Small intestine (tissue), 7 donors: ENCODE results near the gene C3orf52. TPM values are rescaled to one million over a fixed set of nuclear protein-coding genes. Genes with fewer than 3 reads are reported as not detected.

Experiments used
- DNase-seq, 2 donors: peaks; one replicate each; pipeline versions ENCODE4 v3.0.0 to v3.0.0-alpha.2; 2013
- FAIRE-seq: peaks from 2 replicates; lab custom pipeline; 2012; peaks lifted over from hg19 to GRCh38; lab: Jason Lieb, UNC
- H3K27ac ChIP-seq, 3 donors: one replicate each; pipeline ENCODE4 v1.5.1; 2013; ENCODE audit warnings: low read length in 2 of 3, mild to moderate bottlenecking in 2 of 3, control low read depth in 1 of 3, inconsistent platforms in 1 of 3, low read depth in 1 of 3, moderate library complexity in 1 of 3
- H3K27me3 ChIP-seq, 3 donors: one replicate each; pipeline ENCODE4 v1.6.1; 2013; ENCODE audit warnings: low read length in 3 of 3, inconsistent platforms in 1 of 3; ENCODE audit not compliant: control insufficient read depth in 3 of 3, insufficient read depth in 3 of 3
- H3K36me3 ChIP-seq, 3 donors: one replicate each; pipeline ENCODE4 v1.6.1; 2013; ENCODE audit warnings: low read length in 3 of 3, inconsistent platforms in 1 of 3, low read depth in 1 of 3, mild to moderate bottlenecking in 1 of 3, moderate library complexity in 1 of 3; ENCODE audit not compliant: control insufficient read depth in 3 of 3, insufficient read depth in 2 of 3
- H3K4me1 ChIP-seq, 3 donors: one replicate each; pipeline ENCODE4 v1.6.1; 2013; ENCODE audit warnings: low read length in 2 of 3, inconsistent platforms in 1 of 3, low read depth in 1 of 3, mild to moderate bottlenecking in 1 of 3, moderate library complexity in 1 of 3; ENCODE audit not compliant: control insufficient read depth in 3 of 3, insufficient read depth in 2 of 3
- H3K4me3 ChIP-seq, 3 donors: one replicate each; pipeline ENCODE4 v1.5.1; 2013; ENCODE audit warnings: low read length in 3 of 3, control low read depth in 1 of 3, inconsistent platforms in 1 of 3, low read depth in 1 of 3, mild to moderate bottlenecking in 1 of 3, moderate library complexity in 1 of 3
- H3K9me3 ChIP-seq, 2 donors: one replicate each; pipeline ENCODE4 v1.6.1; 2013; ENCODE audit warnings: low read depth in 1 of 2, low read length in 1 of 2; ENCODE audit not compliant: control insufficient read depth in 2 of 2, insufficient read depth in 1 of 2
- WGBS, 3 donors: extraction: QIAGEN DNeasy Blood & Tissue Kit; methylation state at CpG; one replicate each; pipeline ENCODE4 v1.1.7; 2013; 5-methylcytosine and 5-hydroxymethylcytosine counted together
- polyA plus RNA-seq, 4 donors: library from polyadenylated mRNA; stranded (reverse) in 3 of 4; unstranded in 1 of 4; fragments of 200-250 nt in 3 of 4; fragments of 120-200 nt in 1 of 4; gene quantifications; one replicate each; pipeline versions ENCODE4 v1.2.1 to v1.2.3, GENCODE V29; 2013
- donor health status: healthy with polysubstance abuse.
- donor health status: control.
- donor health status: control.
- donor health status: Bipolar disorder and iron deficiency.
- donor health status: healthy.

Gene C3orf52
- polyA plus RNA-seq, 4 donors: 3.8 to 20.1 (median 5.2) TPM

DNA sequence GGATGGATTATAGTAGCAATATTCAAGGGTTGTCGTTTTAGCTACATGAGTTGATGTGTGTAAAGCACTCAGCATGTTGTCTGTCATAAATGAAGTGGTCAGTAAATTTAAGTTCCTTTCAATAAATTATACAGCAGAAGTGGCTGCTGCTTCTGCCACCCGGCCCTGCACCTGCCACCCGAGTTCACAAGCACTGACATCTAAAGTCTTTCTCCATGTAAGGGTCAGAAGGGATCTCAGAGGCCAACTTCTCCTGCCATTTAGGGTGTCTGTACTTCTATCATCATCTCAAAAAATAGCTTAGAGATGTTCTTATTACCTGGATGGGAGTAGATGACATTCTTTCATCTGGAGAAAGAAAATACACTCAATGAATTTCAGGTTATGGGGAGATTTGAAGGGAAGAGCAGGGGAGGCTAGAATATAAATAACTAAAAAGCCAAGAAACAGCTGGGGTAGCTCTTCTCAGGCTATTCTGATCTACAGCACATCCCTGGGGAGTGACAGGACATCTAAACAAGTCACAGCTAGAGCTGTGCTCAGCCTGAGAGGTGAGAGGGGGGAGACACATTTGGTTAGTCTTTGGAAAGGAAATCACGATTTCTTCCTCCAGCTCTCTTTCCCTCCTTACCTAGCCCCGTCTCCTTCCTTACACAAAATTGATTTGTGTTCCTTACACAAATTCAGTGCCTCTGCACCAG is 38.9 kb downstream of the C3orf52 start:
- FAIRE-seq (no peak), DNase-seq (no peak)
- Histone ChIP-seq H3K4me1 (no peaks in the 10 kb centered on the region), H3K4me3 (no peak overlapping the region), H3K27ac (no peak overlapping the region), H3K27me3 (no peaks in the 10 kb centered on the region), H3K9me3 (no peaks in the 10 kb centered on the region), H3K36me3 (peaks cover 0 to 2% (median 0%) of the 10 kb centered on the region in 3 donors)
- 76 to 90% (median 89%) methylated on average over 5 of the region's 5 CpGs for WGBS, 3 donors

- Histone ChIP-seq H3K36me3 (peaks cover 0 to 4% (median 0%) of the 10 kb centered on the region in 3 donors), H3K27ac (no peak overlapping the region), H3K4me3 (no peak overlapping the region), H3K9me3 (no peaks in the 10 kb centered on the region), H3K4me1 (no peaks in the 10 kb centered on the region), H3K27me3 (no peaks in the 10 kb centered on the region)
- WGBS, 3 donors: 29 to 55% (median 39%) methylated on average over 1 of the region's 1 CpG
- no peak for FAIRE-seq
- DNase-seq: no peak
These were observed 40.3 kb downstream of the C3orf52 start for GRCh38 chr3:112126511-112126911.

GRCh38 chr3:112127522-112128494 is 41.6 kb downstream of the C3orf52 start:
- H3K27ac ChIP-seq: peak overlapping the region in 1 of 3 donors; percentile 2
- no peak for FAIRE-seq
- no peaks in the 10 kb centered on the region for H3K4me1 ChIP-seq
- H3K9me3 ChIP-seq: no peaks in the 10 kb centered on the region
- peaks cover 0 to 4% (median 0%) of the 10 kb centered on the region in 3 donors for H3K36me3 ChIP-seq
- no peak for DNase-seq
- H3K27me3 ChIP-seq: no peaks in the 10 kb centered on the region
- H3K4me3 ChIP-seq: no peak overlapping the region
- WGBS, 3 donors: 60 to 83% (median 76%) methylated on average over 10 of the region's 10 CpGs

- FAIRE-seq: no peak
- Histone ChIP-seq H3K27ac (peak overlapping the region in 1 of 3 donors; percentile 39), H3K4me3 (no peak overlapping the region), H3K27me3 (no peaks in the 10 kb centered on the region), H3K4me1 (no peaks in the 10 kb centered on the region), H3K36me3 (peaks cover 0 to 4% (median 0%) of the 10 kb centered on the region in 3 donors), H3K9me3 (no peaks in the 10 kb centered on the region)
- WGBS, 3 donors: 59 to 66% (median 65%) methylated on average over 7 of the region's 7 CpGs
- DNase-seq: no peak
These were observed 42.9 kb downstream of the C3orf52 start for GRCh38 chr3:112128843-112129727.

DNA sequence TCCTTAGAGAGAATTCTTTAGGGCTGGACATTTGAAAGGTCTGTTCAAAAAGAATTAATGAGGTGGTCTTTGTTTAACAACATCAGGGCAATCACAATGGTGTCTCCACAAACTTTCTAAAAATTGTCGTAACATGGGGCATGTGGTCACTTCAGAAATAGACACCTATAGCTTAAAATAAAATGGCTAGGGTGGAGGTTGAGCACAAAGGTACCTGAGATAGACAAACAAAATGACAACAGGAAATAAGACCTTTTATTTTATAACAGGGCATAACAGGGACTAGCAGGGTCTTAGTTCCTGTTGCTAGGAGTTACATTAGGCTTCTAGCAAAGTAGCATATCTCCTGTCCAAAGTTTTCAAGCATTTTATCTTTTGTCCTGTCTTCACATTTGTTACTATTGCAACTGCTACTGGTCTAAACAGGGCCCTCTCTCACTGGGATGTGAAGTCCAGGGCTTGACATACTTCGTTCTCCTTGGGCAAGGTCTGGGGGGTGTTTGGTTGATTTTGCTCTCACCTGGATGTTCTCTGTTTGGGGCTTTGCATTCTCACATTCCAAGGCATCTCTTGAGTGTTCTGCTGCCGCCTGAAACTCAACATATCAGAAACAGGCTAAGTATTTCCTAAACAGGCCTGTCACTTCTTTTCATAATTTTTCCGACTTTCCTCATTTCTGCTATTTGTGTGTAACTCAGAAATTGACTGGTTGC is 43.9 kb downstream of the C3orf52 start:
- Histone ChIP-seq H3K27ac (peak overlapping the region in 1 of 3 donors; percentile 22), H3K36me3 (peaks cover 0 to 2% (median 0%) of the 10 kb centered on the region in 3 donors), H3K9me3 (no peaks in the 10 kb centered on the region), H3K4me3 (no peak overlapping the region), H3K27me3 (no peaks in the 10 kb centered on the region), H3K4me1 (peaks cover 0 to 4% (median 0%) of the 10 kb centered on the region in 3 donors)
- FAIRE-seq: no peak
- 86 to 95% (median 94%) methylated on average over 4 of the region's 4 CpGs for WGBS, 3 donors
- no peak for DNase-seq

- no peak for DNase-seq
- Histone ChIP-seq H3K4me3 (no peak overlapping the region), H3K36me3 (peaks cover 0 to 2% (median 0%) of the 10 kb centered on the region in 3 donors), H3K27ac (no peak overlapping the region), H3K27me3 (no peaks in the 10 kb centered on the region), H3K4me1 (peaks cover 0 to 5% (median 0%) of the 10 kb centered on the region in 3 donors), H3K9me3 (no peaks in the 10 kb centered on the region)
- FAIRE-seq: no peak
- 86 to 99% (median 92%) methylated on average over 3 of the region's 3 CpGs for WGBS, 3 donors
These were observed 44.4 kb downstream of the C3orf52 start for GRCh38 chr3:112130638-112130993.

DNA sequence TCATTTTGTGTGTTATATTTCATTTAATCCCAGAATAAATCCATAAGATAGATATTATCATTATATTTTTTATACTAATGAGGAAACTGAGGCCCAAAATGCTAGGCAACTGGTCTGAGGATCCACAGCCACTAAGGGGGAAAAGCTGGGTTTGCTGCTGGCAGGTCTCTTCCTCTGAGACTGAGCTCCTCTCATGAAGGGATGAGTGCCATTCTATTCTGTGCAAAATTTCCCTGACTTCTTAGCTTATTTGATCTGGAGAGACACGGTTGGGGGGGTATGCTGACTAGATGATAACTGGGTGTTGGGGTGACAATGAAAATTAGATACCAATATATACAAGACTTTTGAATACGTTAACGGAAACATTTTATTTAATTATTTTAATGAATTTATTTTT is 44.9 kb downstream of the C3orf52 start:
- H3K27ac ChIP-seq: no peak overlapping the region
- no peaks in the 10 kb centered on the region for H3K9me3 ChIP-seq
- WGBS, 3 donors: 84 to 94% (median 90%) methylated on average over 3 of the region's 3 CpGs
- no peak overlapping the region for H3K4me3 ChIP-seq
- no peaks in the 10 kb centered on the region for H3K27me3 ChIP-seq
- peaks cover 0 to 2% (median 0%) of the 10 kb centered on the region in 3 donors for H3K36me3 ChIP-seq
- DNase-seq: no peak
- FAIRE-seq: no peak
- H3K4me1 ChIP-seq: peaks cover 0 to 5% (median 0%) of the 10 kb centered on the region in 3 donors
